GM19452 (cell line): Measurements from ENCODE around the gene TLE3.

Source experiments
- ATAC-seq: cut with Tn5 transposase; IDR thresholded peaks from one replicate; pipeline ENCODE4 v1.9.1; 2021; ENCODE audit not compliant: unreplicated experiment

The TLE3 gene

GRCh38 chr15:70049701-70050301, 47.9 kb downstream of the TLE3 start:
- no peak for ATAC-seq

DNA sequence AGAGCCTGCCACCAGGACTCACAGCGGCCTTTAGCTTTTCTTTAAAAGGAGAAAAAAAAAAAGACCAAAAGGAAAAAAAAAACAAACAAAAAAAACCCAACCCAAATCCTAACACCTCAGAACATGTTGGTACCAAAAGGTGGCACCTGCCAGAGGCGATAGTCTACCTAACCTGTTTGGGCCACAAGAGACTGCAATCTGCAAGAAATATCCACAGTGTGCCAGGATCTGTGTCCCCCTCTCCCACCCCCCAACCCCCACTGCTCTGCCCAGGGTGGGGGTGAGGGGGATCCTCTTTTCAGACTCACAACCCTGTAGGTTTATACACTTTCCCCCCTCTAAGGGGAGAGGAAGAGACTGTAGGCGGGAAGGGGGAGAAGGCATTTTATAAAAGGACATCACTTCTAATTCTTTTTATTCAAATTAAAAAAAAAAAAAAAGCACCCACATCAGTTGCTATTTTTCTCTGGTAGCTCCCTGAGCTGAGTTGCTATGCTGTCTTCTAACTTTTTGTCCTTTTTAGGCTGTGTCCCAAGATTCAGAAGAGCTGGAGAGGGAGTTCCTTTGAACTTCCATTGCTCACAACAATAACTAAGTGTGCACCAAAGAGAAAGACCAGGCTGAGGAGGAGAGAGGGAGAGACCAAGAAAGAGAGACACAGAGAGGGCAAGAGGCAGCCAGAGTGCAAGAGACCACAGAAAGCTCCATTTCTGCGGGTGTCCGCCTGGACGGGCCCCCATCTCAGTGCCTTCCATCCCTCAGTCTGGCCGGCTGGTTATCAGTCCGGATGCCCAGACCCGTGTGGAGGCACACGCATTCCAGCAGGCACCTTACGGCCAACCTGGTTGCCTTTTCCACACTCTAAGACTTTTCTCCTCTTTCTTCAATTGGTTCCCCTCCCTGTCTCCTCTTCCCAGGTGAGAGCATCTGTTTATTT, 48.9 kb downstream of the TLE3 start:
- no peak for ATAC-seq

DNA sequence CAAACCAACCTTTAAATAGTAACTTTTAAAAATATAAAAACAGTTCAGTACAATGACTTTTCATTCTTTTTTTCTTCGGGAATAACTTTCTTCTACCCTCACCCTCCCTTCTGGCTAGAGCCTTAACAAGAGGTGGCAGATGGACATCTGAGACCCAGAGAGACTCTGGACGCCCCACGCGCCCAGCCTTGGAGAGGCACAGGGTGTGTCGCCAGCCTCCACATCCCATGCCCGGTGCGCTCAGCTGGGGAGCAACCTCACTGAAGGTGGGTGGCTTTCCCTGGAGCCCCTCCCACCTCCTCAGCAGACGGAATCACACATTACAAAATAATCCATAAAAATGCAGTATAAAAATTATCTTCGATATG, 49.5 kb downstream of the TLE3 start:
- ATAC-seq: no peak

DNA sequence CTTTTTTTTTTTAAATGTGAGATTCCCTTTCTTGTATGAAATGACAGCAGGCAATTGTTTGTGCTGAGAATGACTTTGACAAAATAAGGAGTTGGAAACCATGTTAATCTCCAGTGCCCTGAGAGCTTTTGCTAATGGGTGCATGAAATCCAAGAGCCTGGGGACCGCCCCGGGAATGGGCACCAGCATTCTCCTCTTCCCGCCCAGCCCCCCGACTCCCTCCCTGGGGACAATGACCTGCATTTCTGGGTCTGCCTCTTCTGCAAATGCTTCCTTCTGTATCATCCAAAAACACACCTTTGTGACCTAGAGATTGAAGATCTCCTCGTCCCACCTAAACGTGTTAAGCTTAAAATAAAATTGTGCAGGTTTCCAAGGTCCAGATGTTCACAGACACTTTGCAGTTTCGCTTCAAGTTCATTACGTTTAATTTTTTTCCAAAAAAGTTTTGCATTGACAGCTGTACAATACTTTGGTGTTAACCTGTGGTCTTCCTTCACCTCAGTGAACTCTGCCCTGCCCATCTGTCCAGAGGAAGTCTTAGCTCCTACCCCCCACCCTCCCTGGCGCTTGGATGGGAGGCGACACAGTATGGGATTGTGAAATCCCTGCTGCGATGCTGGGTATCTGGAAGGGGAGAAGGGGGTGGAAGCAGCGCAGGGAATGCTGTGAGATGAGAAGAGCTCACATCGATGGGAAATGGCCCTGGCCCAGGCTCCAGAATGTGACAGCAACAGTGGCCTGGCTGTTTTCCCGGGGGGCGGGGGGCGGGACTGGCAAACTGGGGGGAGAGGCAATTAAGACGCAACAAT, 50.1 kb downstream of the TLE3 start:
- no peak for ATAC-seq

DNA sequence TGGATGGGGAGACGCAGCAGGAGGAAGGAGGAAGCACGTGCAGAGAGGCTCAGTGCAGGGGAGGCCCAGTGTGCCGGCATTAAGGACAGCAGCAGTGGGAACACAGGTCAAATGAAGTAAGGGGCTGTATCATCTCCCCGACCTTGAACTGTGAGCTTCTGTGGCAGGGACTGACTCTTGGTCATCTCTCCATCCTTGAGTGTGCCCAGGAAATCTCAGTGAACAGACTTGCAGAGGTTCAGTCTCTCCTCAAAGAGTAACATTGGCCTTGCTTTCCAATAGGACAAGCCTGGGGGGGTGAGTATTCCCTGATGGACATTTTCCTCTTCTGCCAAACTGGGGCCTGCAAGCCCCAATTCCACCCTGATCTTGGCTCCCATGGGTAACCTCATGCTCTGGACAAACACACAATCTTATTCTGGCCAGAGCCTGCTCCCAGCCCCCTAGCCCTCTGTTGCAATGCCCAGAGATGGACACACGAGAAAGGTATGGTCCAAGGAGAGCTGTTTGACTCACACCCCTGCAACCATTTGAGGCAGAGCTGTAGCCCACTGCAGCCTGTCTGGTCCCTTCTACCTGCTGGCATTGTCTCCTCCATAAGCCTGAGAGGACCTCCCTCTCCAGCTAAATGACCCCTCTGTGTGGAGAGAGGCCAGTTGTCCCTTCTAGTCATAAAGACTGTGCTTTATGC, 50.9 kb downstream of the TLE3 start:
- ATAC-seq: no peak

- no peak for ATAC-seq
Observed at GRCh38 chr15:70045045-70045444, 52.7 kb downstream of the TLE3 start.

DNA sequence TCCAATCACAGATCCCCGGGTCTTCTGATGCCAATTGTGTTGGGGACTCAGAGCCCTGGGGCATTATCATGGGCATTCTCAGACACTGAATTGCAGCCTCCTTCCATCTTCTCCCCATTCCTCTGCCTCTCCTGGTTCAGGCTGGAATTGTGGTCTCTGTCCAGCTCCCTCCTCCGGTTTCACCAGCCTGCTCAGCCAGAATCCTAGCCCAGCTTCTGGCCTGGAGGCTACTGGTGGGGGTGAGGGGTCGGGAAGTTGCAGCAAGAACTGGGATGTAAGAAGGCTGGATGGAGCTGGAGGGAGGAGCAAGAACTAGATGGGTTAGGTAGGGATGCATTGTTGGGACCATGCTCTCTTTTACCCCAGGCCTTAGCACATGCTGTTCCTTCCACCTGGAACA, 53.5 kb downstream of the TLE3 start:
- no peak for ATAC-seq

DNA sequence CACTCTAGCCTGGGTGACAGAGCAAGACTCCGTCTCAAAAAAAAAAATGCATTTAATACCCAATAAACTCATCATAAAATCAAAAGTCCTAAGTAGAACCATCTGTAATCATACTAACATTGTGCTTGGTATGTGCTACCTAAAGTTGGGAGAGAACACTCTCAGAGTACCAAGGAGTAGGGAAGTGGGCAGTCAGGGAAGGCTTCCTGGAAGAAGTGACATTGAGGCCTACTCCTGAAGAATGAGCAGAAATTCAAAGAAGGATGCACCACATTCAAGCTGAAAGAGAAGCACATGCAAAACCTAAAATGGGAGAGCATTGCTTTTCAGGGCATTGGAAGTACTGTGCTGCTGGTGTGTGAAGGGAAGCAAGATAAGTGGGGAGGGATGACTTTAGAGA, 54.1 kb downstream of the TLE3 start:
- no peak for ATAC-seq

GRCh38 chr15:70042553-70043214, 55.0 kb downstream of the TLE3 start:
- ATAC-seq: no peak

- no peak for ATAC-seq
Observed at GRCh38 chr15:70039917-70040316, 57.8 kb downstream of the TLE3 start.

DNA sequence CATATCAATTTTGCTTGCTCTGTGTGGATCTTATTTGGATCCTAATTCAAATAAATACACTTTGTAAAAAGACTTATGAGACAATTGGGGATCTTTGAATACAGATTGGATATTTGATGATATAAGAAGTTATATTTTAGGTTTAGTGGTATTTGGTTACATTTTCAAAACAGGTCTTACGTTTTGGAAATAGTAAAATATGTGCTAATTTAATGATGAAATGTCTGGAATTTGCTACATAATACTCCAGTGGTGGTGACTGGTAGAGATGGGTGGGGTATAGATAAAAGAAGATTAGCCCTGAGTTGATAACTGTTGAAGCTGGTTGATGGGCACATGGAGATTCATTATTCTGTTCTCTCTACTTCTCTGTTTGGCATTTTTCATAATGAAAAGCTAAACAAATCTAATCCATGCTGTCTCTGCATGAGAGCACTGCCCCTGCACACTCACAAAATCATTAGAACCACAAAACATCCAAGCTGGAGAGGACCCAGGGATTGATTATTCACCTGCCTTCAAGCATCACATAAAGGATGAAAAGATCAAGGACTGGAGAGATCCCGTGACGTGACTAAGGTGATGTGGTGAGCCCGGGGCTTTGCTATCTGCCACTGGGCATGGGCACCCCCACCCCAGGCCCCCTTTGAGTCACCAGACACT, 58.9 kb downstream of the TLE3 start:
- no peak for ATAC-seq

GRCh38 chr15:70037292-70037640, 60.5 kb downstream of the TLE3 start:
- peak; percentile 1 for ATAC-seq

DNA sequence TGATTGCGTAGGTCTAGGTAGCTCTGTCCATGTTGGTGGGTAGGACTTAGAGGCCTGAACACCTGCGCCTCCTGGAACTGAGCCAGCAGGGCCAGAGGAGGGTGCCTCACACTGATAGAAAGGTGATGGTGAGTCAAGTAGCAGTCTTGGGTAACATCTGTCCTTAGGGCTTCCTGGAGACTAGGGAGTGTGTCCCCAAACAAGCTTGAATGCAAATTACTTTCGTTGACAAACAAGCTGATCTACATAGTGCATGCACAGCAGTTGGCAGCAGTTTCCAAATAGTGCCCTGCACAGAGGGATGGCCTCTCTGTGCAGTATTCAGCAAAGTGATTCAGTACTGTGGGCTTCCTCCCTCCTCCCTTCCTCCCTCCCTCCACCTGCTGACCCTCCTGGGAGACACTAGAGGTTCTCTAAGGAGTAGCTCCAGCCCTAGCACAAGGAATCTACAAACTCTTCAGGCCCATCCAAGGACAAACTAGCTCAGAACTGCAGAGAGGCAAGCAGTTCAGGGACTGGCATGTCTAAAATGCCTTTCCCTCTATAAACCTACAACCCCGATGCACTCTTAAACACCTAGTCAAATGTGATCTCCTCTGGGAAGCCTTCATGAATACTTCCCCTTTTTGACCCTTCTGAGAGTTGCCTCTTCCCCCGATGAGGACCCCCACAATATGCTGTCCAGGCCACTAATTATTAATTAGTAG, 61.0 kb downstream of the TLE3 start:
- ATAC-seq: peak; percentile 72

- peak; percentile 49 for ATAC-seq
Observed at GRCh38 chr15:70035719-70036077, 62.0 kb downstream of the TLE3 start.

DNA sequence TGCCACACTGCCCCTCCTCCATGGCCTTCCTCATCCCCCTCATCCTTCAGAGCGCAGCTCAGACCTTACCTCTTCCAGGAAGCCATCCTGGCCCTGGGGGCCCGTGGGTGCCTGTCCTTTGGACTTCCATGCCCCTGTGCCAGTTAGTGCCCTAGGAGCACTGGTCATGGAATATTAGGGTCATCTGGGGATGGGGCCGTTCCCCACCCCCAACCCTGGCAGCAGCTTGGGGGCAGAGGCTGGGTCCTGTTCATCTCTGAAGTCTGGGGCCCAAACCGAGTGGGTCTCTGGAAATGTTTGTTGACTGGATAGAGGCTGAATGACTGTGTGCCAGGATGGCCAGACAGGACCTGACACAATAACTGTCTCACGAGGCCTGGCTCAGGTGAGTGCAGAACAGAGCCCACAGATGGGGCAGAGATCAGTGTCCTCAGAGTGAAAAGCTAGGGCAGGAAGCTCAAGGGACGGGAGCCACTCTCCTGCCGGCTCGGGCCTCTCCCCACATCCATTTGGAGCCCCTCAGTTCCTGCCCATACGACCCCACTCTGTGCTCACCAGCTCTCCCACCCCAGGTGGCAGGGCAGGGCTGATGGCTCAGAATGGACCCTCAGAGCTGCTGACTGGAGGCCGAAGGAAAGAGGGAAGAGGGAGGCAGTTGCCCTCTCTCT, 62.5 kb downstream of the TLE3 start:
- ATAC-seq: no peak

GRCh38 chr15:70034596-70034995, 63.1 kb downstream of the TLE3 start:
- ATAC-seq: no peak

DNA sequence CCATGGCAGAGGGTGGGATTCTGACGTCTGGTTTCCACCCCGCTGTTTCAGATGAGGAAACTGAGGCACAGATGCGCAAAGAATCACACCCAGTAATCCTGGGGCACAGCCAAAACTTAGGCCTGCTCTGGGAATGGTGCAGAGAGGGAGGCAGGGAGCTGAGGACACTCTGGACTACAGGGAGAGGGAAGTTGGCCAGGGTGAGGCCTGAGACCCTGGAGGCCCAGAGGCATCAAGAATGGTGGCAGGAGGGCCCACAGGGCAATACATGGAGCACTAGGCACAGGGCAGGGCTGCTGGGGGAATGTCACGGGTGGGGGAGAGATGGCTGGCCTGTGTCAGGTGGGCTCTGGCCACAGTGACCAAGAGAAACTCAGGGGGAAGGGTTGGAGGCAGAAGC, 63.6 kb downstream of the TLE3 start:
- no peak for ATAC-seq

GRCh38 chr15:70033529-70034140, 64.1 kb downstream of the TLE3 start:
- no peak for ATAC-seq

GRCh38 chr15:70033109-70033508, 64.6 kb downstream of the TLE3 start:
- no peak for ATAC-seq
